Sigmoid colon (tissue), 7 donors: ENCODE measurements around the gene SLC9A9. TPM values are rescaled to one million over a fixed set of nuclear protein-coding genes. Genes with fewer than 3 reads are reported as not detected.
"Not testable (repeated sequence)": the region's sequence is repeated elsewhere in the genome, so short reads cannot be mapped to it uniquely, and the experiment has no call there.

Experiments used
- DNase-seq: peaks from one replicate; pipeline ENCODE4 v3.0.0-alpha.2; 2019
- H3K27ac ChIP-seq, 4 donors: fragments of 200-600 bp; sonication (generic); one replicate each; pipeline ENCODE4 v1.5.1; 2016 to 2019; ENCODE audit warnings: mild to moderate bottlenecking in 1 of 4
- H3K27me3 ChIP-seq, 3 donors: fragments of 200-600 bp; sonication (generic); one replicate each; pipeline ENCODE4 v1.5.1; 2019; ENCODE audit warnings: mild to moderate bottlenecking in 1 of 3
- H3K36me3 ChIP-seq, 4 donors: fragments of 200-600 bp; sonication (generic); one replicate each; pipeline ENCODE4 v1.5.1; 2016 to 2019
- H3K4me1 ChIP-seq, 4 donors: fragments of 200-600 bp; sonication (generic); one replicate each; pipeline ENCODE4 v1.5.1; 2017 to 2019
- H3K4me3 ChIP-seq, 4 donors: fragments of 200-600 bp; sonication (generic); one replicate each; pipeline ENCODE4 v1.5.1; 2017 to 2019; ENCODE audit warnings: mild to moderate bottlenecking in 2 of 4, moderate library complexity in 1 of 4
- H3K9me3 ChIP-seq, 4 donors: fragments of 200-600 bp in 3 of 4; sonication (generic) in 3 of 4; one replicate each; pipeline versions ENCODE4 v1.5.1 to v1.6.1; 2013 to 2019
- EP300 ChIP-seq, 4 donors: sonication (generic); formaldehyde crosslinking; IDR thresholded peaks; one replicate each; pipeline ENCODE4 v1.6.1; 2017; ENCODE audit warnings: antibody characterized with exemption in 4 of 4
- POLR2A ChIP-seq, 2 donors: fragments of 450-650 bp; IDR thresholded peaks; one replicate each; pipeline ENCODE4 v1.6.1; 2016; ENCODE audit warnings: antibody characterized with exemption in 2 of 2, mild to moderate bottlenecking in 2 of 2, moderate library complexity in 2 of 2
- POLR2AphosphoS5 ChIP-seq, 4 donors: sonication (generic); formaldehyde crosslinking; IDR thresholded peaks; one replicate each; pipeline ENCODE4 v1.6.1; 2017; ENCODE audit warnings: antibody characterized with exemption in 4 of 4
- WGBS, 2 donors: extraction: QIAGEN DNeasy Blood & Tissue Kit; methylation state at CpG; one replicate each; pipeline ENCODE4 v1.1.7; 2013; 5-methylcytosine and 5-hydroxymethylcytosine counted together
- intact Hi-C: fragments of 100-400 bp; cut with DNase I; formaldehyde crosslinking; loops from one replicate; pipeline ENCODE4 v1.15.1; 2023
- polyA plus RNA-seq, 3 donors: library from polyadenylated mRNA; stranded (reverse); fragments of 200-250 nt; gene quantifications; one replicate each; pipeline ENCODE4 v1.2.3, GENCODE V29; 2013
- total RNA-seq, 4 donors: library from RNA; depleted of rRNA; stranded (reverse); fragments of >200 nt; gene quantifications; one replicate each; pipeline ENCODE4 v1.1.0, GENCODE V29; 2016
- TF ChIP-seq, protein P1 (sequence below), 4 experiments: fragments of 450-650 bp in 3 of 4; fragments of 200-600 bp in 1 of 4; IDR thresholded peaks; one replicate each; pipeline ENCODE4 v1.5.1; 2016 to 2019; ENCODE audit warnings: antibody characterized with exemption in 4 of 4, mild to moderate bottlenecking in 3 of 4, moderate library complexity in 2 of 4
- donor health status: healthy with polysubstance abuse.
- donor health status: Bipolar disorder and iron deficiency.
- donor health status: healthy.

SLC9A9 gene
- total and polyA plus RNA-seq, 7 donors, result 2.4 to 29.9 (median 18.9) TPM

DNA sequence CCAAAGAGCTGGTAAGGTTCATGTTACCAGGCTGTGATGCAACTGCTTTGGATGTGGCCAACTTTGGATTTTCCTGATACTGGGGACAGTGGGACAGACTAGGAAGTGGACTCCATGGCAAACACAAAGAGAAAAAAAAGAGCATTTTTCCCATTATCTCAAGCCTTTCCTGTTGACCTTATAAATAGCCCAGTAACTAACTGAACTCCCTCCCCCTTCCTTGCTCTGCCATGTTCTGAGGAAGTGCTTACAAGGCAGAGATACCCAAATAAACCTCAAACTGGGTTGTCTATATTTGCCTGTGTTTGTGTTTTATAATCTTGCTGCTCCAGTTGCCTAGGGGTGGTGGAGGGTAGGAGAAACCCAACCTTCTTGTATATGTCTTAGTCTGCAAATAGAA, 27.3 kb upstream of the SLC9A9 start:
- Histone ChIP-seq H3K4me1 (no peaks in the 10 kb centered on the region), H3K27ac (no peak overlapping the region), H3K4me3 (no peak overlapping the region), H3K36me3 (no peaks in the 10 kb centered on the region), H3K27me3 (no peaks in the 10 kb centered on the region), H3K9me3 (no peaks in the 10 kb centered on the region)
- intact Hi-C loops, result no loop called here
- TF ChIP-seq EP300 (IDR thresholded peaks at IDR 0.05) (no peak), POLR2A (IDR thresholded peaks at IDR 0.05) (no peak), POLR2AphosphoS5 (IDR thresholded peaks at IDR 0.05) (no peak)
- TF ChIP-seq, protein P1, sequence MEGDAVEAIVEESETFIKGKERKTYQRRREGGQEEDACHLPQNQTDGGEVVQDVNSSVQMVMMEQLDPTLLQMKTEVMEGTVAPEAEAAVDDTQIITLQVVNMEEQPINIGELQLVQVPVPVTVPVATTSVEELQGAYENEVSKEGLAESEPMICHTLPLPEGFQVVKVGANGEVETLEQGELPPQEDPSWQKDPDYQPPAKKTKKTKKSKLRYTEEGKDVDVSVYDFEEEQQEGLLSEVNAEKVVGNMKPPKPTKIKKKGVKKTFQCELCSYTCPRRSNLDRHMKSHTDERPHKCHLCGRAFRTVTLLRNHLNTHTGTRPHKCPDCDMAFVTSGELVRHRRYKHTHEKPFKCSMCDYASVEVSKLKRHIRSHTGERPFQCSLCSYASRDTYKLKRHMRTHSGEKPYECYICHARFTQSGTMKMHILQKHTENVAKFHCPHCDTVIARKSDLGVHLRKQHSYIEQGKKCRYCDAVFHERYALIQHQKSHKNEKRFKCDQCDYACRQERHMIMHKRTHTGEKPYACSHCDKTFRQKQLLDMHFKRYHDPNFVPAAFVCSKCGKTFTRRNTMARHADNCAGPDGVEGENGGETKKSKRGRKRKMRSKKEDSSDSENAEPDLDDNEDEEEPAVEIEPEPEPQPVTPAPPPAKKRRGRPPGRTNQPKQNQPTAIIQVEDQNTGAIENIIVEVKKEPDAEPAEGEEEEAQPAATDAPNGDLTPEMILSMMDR (IDR thresholded peaks at IDR 0.05), result no peak
- no peak for DNase-seq

- H3K9me3 ChIP-seq, H3K27ac ChIP-seq, H3K4me3 ChIP-seq, H3K27me3 ChIP-seq, H3K4me1 ChIP-seq, H3K36me3 ChIP-seq, DNase-seq, intact Hi-C loops: not testable (repeated sequence)
- WGBS, 2 donors, result 92% methylated on average over 5 of the region's 5 CpGs
Observed at GRCh38 chr3:143873553-143873952, 25.3 kb upstream of the SLC9A9 start.

GRCh38 chr3:143865302-143865701, 17.0 kb upstream of the SLC9A9 start:
- Histone ChIP-seq H3K4me1 (no peaks in the 10 kb centered on the region), H3K4me3 (no peak overlapping the region), H3K36me3 (no peaks in the 10 kb centered on the region), H3K9me3 (no peaks in the 10 kb centered on the region), H3K27me3 (no peaks in the 10 kb centered on the region), H3K27ac (no peak overlapping the region)
- TF ChIP-seq EP300 (IDR thresholded peaks at IDR 0.05) (no peak), POLR2AphosphoS5 (IDR thresholded peaks at IDR 0.05) (no peak), POLR2A (IDR thresholded peaks at IDR 0.05) (no peak)
- TF ChIP-seq, protein P1 (IDR thresholded peaks at IDR 0.05), result no peak
- intact Hi-C loops, result no loop called here
- DNase-seq, result no peak
- WGBS, 2 donors, result 90 to 92% methylated on average over 1 of the region's 1 CpG

- TF ChIP-seq POLR2A (IDR thresholded peaks at IDR 0.05) (no peak), EP300 (IDR thresholded peaks at IDR 0.05) (no peak), POLR2AphosphoS5 (IDR thresholded peaks at IDR 0.05) (no peak)
- TF ChIP-seq, protein P1 (IDR thresholded peaks at IDR 0.05), result no peak
- Histone ChIP-seq H3K9me3 (no peaks in the 10 kb centered on the region), H3K36me3 (no peaks in the 10 kb centered on the region), H3K4me1 (no peaks in the 10 kb centered on the region), H3K27me3 (no peaks in the 10 kb centered on the region), H3K4me3 (no peak overlapping the region), H3K27ac (no peak overlapping the region)
- no peak for DNase-seq
- 91% methylated on average over 3 of the region's 3 CpGs for WGBS, 2 donors
- intact Hi-C loops, result no loop called here
Observed at GRCh38 chr3:143859465-143860203, 11.4 kb upstream of the SLC9A9 start.

- no peak for DNase-seq
- 80 to 83% methylated on average over 9 of the region's 9 CpGs for WGBS, 2 donors
- intact Hi-C loops, result no loop called here
- TF ChIP-seq POLR2AphosphoS5 (IDR thresholded peaks at IDR 0.05), result no peak
- TF ChIP-seq, protein P1 (IDR thresholded peaks at IDR 0.05), result no peak
- TF ChIP-seq EP300 (IDR thresholded peaks at IDR 0.05), result no peak
- no peak for TF ChIP-seq POLR2A (IDR thresholded peaks at IDR 0.05)
- Histone ChIP-seq H3K36me3 (no peaks in the 10 kb centered on the region), H3K9me3 (no peaks in the 10 kb centered on the region), H3K4me3 (no peak overlapping the region), H3K27me3 (no peaks in the 10 kb centered on the region), H3K27ac (no peak overlapping the region), H3K4me1 (no peaks in the 10 kb centered on the region)
Observed at GRCh38 chr3:143856252-143856970, 8.1 kb upstream of the SLC9A9 start.
